DOHH2 (cell line): ENCODE data around the gene KLHL33.

Experiments used
- H3F3A ChIP-seq: fragments of 200-600 bp; sonication (generic), shearing (Covaris generic); 2 replicates; pipeline ENCODE4 v1.6.0; 2016; ENCODE audit warnings: antibody characterized with exemption, mild to moderate bottlenecking; ENCODE audit not compliant: control insufficient read depth, insufficient read depth
- H3K27ac ChIP-seq: fragments of 200-600 bp; sonication (generic); 2 replicates; pipeline ENCODE4 v1.5.1; 2014; ENCODE audit warnings: low read depth, mild to moderate bottlenecking, low read length, moderate library complexity
- H3K27me3 ChIP-seq: fragments of 200-600 bp; sonication (generic); 2 replicates; pipeline ENCODE4 v1.6.1; 2014; ENCODE audit warnings: mild to moderate bottlenecking, low read length, mixed read lengths; ENCODE audit not compliant: control insufficient read depth
- H3K36me3 ChIP-seq: fragments of 200-600 bp; sonication (generic); 2 replicates; pipeline ENCODE4 v1.6.1; 2014; ENCODE audit warnings: mild to moderate bottlenecking, low read length, moderate library complexity, mixed read lengths; ENCODE audit not compliant: control insufficient read depth
- H3K4me1 ChIP-seq: fragments of 200-600 bp; sonication (generic); 2 replicates; pipeline ENCODE4 v1.6.1; 2014; ENCODE audit warnings: mild to moderate bottlenecking, low read length, mixed read lengths; ENCODE audit not compliant: control insufficient read depth
- H3K4me2 ChIP-seq: fragments of 200-600 bp; sonication (generic); 2 replicates; pipeline ENCODE4 v1.6.0; 2014; ENCODE audit warnings: mild to moderate bottlenecking, low read length, moderate library complexity
- H3K4me3 ChIP-seq: fragments of 200-600 bp; sonication (generic); 2 replicates; pipeline ENCODE4 v1.5.1; 2014; ENCODE audit warnings: mild to moderate bottlenecking, low read length, mixed read lengths
- H3K79me2 ChIP-seq: fragments of 200-600 bp; sonication (generic); 2 replicates; pipeline ENCODE4 v1.6.1; 2014; ENCODE audit warnings: mild to moderate bottlenecking, low read length, mixed read lengths; ENCODE audit not compliant: control insufficient read depth
- H3K9me2 ChIP-seq: fragments of 200-600 bp; sonication (generic); replicated peaks from 2 replicates; pipeline ENCODE4 v1.6.1; 2014; ENCODE audit warnings: mild to moderate bottlenecking, low read length, mixed read lengths; ENCODE audit not compliant: control insufficient read depth
- H3K9me3 ChIP-seq: fragments of 200-600 bp; sonication (generic); 2 replicates; pipeline ENCODE4 v1.6.1; 2014; ENCODE audit warnings: antibody characterized with exemption, low read length, mixed read lengths; ENCODE audit not compliant: control insufficient read depth, insufficient read depth
- H4K20me1 ChIP-seq: fragments of 200-600 bp; sonication (generic); 2 replicates; pipeline ENCODE4 v1.6.0; 2014; ENCODE audit warnings: low read depth, mild to moderate bottlenecking, antibody characterized with exemption, low read length, moderate library complexity; ENCODE audit not compliant: control insufficient read depth, insufficient read depth
- CTCF ChIP-seq: fragments of 200-600 bp; sonication (generic); IDR thresholded peaks from one replicate; pipeline ENCODE4 v1.5.1; 2014; ENCODE audit warnings: antibody characterized with exemption, mild to moderate bottlenecking, low read depth, low read length; ENCODE audit not compliant: poor library complexity, severe bottlenecking
- EZH2phosphoT487 ChIP-seq: fragments of 200-600 bp; sonication (generic); IDR thresholded peaks from 2 replicates; pipeline ENCODE4 v1.6.1; 2017; ENCODE audit warnings: borderline replicate concordance, mild to moderate bottlenecking, antibody characterized with exemption, low read length, moderate library complexity, mixed read lengths

KLHL33 gene

GRCh38 chr14:20421267-20421666 is 14.7 kb downstream of the KLHL33 start:
- Histone ChIP-seq H3K27me3 (no peaks in the 10 kb centered on the region), H3F3A (peaks cover 5% of the 10 kb centered on the region; the same call in 1 of the 2 replicates), H3K4me3 (no peak overlapping the region), H3K36me3 (no peaks in the 10 kb centered on the region), H3K79me2 (no peaks in the 10 kb centered on the region), H3K27ac (no peak overlapping the region), H4K20me1 (no peaks in the 10 kb centered on the region), H3K4me2 (no peak overlapping the region), H3K4me1 (peaks cover 35% of the 10 kb centered on the region), H3K9me3 (no peaks in the 10 kb centered on the region), H3K9me2 (no peaks in the 10 kb centered on the region)
- no peak for TF ChIP-seq CTCF
- TF ChIP-seq EZH2phosphoT487 = no peak

GRCh38 chr14:20419419-20419818 is 16.5 kb downstream of the KLHL33 start:
- Histone ChIP-seq H3F3A (peaks cover 10% of the 10 kb centered on the region), H3K4me1 (peaks cover 36% of the 10 kb centered on the region)
- TF ChIP-seq EZH2phosphoT487 (no peak), CTCF (no peak)

GRCh38 chr14:20418501-20418909 is 17.5 kb downstream of the KLHL33 start:
- Histone ChIP-seq H3K4me3 (no peak overlapping the region), H3K9me2 (no peaks in the 10 kb centered on the region), H3K4me1 (peaks cover 44% of the 10 kb centered on the region), H3K9me3 (no peaks in the 10 kb centered on the region), H3K27ac (no peak overlapping the region), H3F3A (peaks cover 13% of the 10 kb centered on the region), H4K20me1 (no peaks in the 10 kb centered on the region), H3K4me2 (no peak overlapping the region), H3K36me3 (no peaks in the 10 kb centered on the region), H3K79me2 (0 out of 2 replicates have a peak, but pooled peaks cover 2% of the 10 kb centered on the region), H3K27me3 (no peaks in the 10 kb centered on the region)
- TF ChIP-seq CTCF (no peak), EZH2phosphoT487 (no peak)

More at GRCh38 chr14:20419419-20419818, 16.5 kb downstream of the KLHL33 start:
- H3K4me2 ChIP-seq = no peak overlapping the region
- H3K27ac ChIP-seq = no peak overlapping the region
- H3K9me2 ChIP-seq = no peaks in the 10 kb centered on the region
- no peaks in the 10 kb centered on the region for H3K79me2 ChIP-seq
- H4K20me1 ChIP-seq = no peaks in the 10 kb centered on the region
- H3K36me3 ChIP-seq = no peaks in the 10 kb centered on the region
- H3K4me3 ChIP-seq = no peak overlapping the region
- no peaks in the 10 kb centered on the region for H3K9me3 ChIP-seq
- H3K27me3 ChIP-seq = no peaks in the 10 kb centered on the region
